ENCODE results near the gene ME1.

Gene ME1

GRCh38 chr6:83202031-83202430 lies 228.8 kb downstream of the ME1 start:
- no peak overlapping the region for H2AFZ ChIP-seq (ENCODE audit: low read length)
- H3K18ac ChIP-seq (ENCODE audit: low read length) = no peak overlapping the region
- H4K8ac ChIP-seq (ENCODE audit: low read depth, low read length) = no peak overlapping the region
- no peak overlapping the region for H3K9ac ChIP-seq (ENCODE audit: low read depth, low read length, poor library complexity)
- H3K36me3 ChIP-seq (replicated peaks in 1 of 2; ENCODE audit: control insufficient read depth in 2 of 2, insufficient read depth in 2 of 2, low read length in 2 of 2) = peaks cover 2 to 7% of the 10 kb centered on the region in 2 donors
- no peak overlapping the region for H3K27ac ChIP-seq (replicated peaks; ENCODE audit: low read length)
- WGBS, 2 donors (ENCODE audit: extremely low coverage in 2 of 2, insufficient read length in 2 of 2, insufficient replicate concordance in 1 of 2) = no CpG with 5 or more reads among the region's 4 CpGs
- H2AK5ac ChIP-seq (ENCODE audit: low read depth, low read length) = no peak overlapping the region
- no peaks in the 10 kb centered on the region for H3K79me1 ChIP-seq (ENCODE audit: low read depth, low read length)
- no peak overlapping the region for H3K4me3 ChIP-seq (ENCODE audit: low read length in 2 of 2)
- H3K14ac ChIP-seq (ENCODE audit: low read length) = no peak overlapping the region
- no peak overlapping the region for H3K4me2 ChIP-seq (ENCODE audit: insufficient read depth, low read length, poor library complexity, severe bottlenecking)
- no peak overlapping the region for H2BK120ac ChIP-seq (ENCODE audit: low read depth, low read length)
- no peaks in the 10 kb centered on the region for H3K27me3 ChIP-seq (ENCODE audit: control insufficient read depth in 3 of 3, insufficient read depth in 3 of 3, low read depth in 1 of 3, low read length in 3 of 3)
- no peak overlapping the region for H2BK12ac ChIP-seq (ENCODE audit: low read length)
- H3K4ac ChIP-seq (ENCODE audit: low read length) = no peak overlapping the region
- no peak for DNase-seq (ENCODE audit: low spot score)
- no peak overlapping the region for H4K91ac ChIP-seq (ENCODE audit: low read depth, low read length, poor library complexity)
- H3K9me3 ChIP-seq (replicated peaks in 1 of 2; ENCODE audit: control insufficient read depth in 2 of 2, insufficient read depth in 1 of 2, low read depth in 1 of 2, low read length in 2 of 2) = no peaks in the 10 kb centered on the region
- H2BK5ac ChIP-seq (ENCODE audit: low read length) = no peak overlapping the region
- no peak overlapping the region for H2BK15ac ChIP-seq (ENCODE audit: low read length)
- no peaks in the 10 kb centered on the region for H3K4me1 ChIP-seq (ENCODE audit: control insufficient read depth in 2 of 2, insufficient read depth in 1 of 2, low read depth in 1 of 2, low read length in 2 of 2)
- H3K23ac ChIP-seq (ENCODE audit: low read depth, low read length, poor library complexity) = no peak overlapping the region

- Histone ChIP-seq H4K91ac (ENCODE audit: low read depth, low read length, poor library complexity) (no peak overlapping the region), H3K27me3 (ENCODE audit: control insufficient read depth in 3 of 3, insufficient read depth in 3 of 3, low read depth in 1 of 3, low read length in 3 of 3) (no peaks in the 10 kb centered on the region), H2AFZ (ENCODE audit: low read length) (no peak overlapping the region), H2BK120ac (ENCODE audit: low read depth, low read length) (no peak overlapping the region), H3K36me3 (replicated peaks in 1 of 2; ENCODE audit: control insufficient read depth in 2 of 2, insufficient read depth in 2 of 2, low read length in 2 of 2) (peaks cover 6 to 29% of the 10 kb centered on the region in 2 donors), H3K4me1 (ENCODE audit: control insufficient read depth in 2 of 2, insufficient read depth in 1 of 2, low read depth in 1 of 2, low read length in 2 of 2) (no peaks in the 10 kb centered on the region), H2BK5ac (ENCODE audit: low read length) (no peak overlapping the region), H3K27ac (replicated peaks; ENCODE audit: low read length) (no peak overlapping the region), H3K4me2 (ENCODE audit: insufficient read depth, low read length, poor library complexity, severe bottlenecking) (no peak overlapping the region), H3K79me1 (ENCODE audit: low read depth, low read length) (no peaks in the 10 kb centered on the region), H3K23ac (ENCODE audit: low read depth, low read length, poor library complexity) (no peak overlapping the region), H3K18ac (ENCODE audit: low read length) (no peak overlapping the region), H3K9me3 (replicated peaks in 1 of 2; ENCODE audit: control insufficient read depth in 2 of 2, insufficient read depth in 1 of 2, low read depth in 1 of 2, low read length in 2 of 2) (no peaks in the 10 kb centered on the region), H3K4me3 (ENCODE audit: low read length in 2 of 2) (no peak overlapping the region), H2BK12ac (ENCODE audit: low read length) (no peak overlapping the region), H2AK5ac (ENCODE audit: low read depth, low read length) (no peak overlapping the region), H2BK15ac (ENCODE audit: low read length) (no peak overlapping the region), H4K8ac (ENCODE audit: low read depth, low read length) (no peak overlapping the region), H3K4ac (ENCODE audit: low read length) (no peak overlapping the region), H3K14ac (ENCODE audit: low read length) (no peak overlapping the region), H3K9ac (ENCODE audit: low read depth, low read length, poor library complexity) (no peak overlapping the region)
- WGBS, 2 donors (ENCODE audit: extremely low coverage in 2 of 2, insufficient read length in 2 of 2, insufficient replicate concordance in 1 of 2) = no CpG with 5 or more reads among the region's 2 CpGs
- no peak for DNase-seq (ENCODE audit: low spot score)
These were observed 231.0 kb downstream of the ME1 start for GRCh38 chr6:83199863-83200225.

DNA sequence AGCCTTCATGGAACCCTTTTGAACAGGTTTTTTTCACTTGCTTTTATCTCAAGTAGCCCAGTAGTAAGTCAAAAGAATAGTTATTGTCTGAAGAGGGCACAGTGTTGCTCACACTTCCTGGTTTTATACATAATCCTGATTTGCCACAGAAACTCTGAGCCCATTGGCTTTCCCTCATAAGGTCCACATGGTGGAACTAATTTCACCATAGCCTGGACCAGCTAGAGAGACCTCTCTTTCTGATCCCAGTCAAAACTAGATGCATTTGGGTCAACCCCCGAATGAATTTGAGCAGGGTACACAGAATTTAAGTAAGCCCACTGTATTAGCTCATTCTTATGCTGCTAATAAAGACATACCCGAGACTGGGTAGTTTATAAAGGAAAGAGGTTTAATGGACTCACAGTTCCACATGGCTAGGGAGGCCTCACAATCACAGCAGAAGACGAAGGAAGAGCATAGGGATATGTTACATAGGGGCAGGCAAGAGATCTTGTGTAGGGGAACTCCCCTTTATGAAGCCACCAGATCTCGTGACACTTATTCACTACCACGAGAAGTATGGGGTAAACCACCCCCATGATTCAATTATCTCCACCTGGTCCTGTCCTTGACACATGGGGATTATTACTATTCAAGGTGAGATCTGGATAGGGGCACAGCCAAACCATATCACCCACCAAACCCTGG lies 231.5 kb downstream of the ME1 start:
- WGBS, 2 donors (ENCODE audit: extremely low coverage in 2 of 2, insufficient read length in 2 of 2, insufficient replicate concordance in 1 of 2) = no CpG with 5 or more reads among the region's 5 CpGs
- peaks cover 6 to 32% of the 10 kb centered on the region in 2 donors for H3K36me3 ChIP-seq (replicated peaks in 1 of 2; ENCODE audit: control insufficient read depth in 2 of 2, insufficient read depth in 2 of 2, low read length in 2 of 2)
- H2BK15ac ChIP-seq (ENCODE audit: low read length) = no peak overlapping the region

GRCh38 chr6:83198486-83199172 lies 232.2 kb downstream of the ME1 start:
- DNase-seq (ENCODE audit: low spot score) = no peak

More for the DNA sequence above, 231.5 kb downstream of the ME1 start:
- Histone ChIP-seq H3K4me2 (ENCODE audit: insufficient read depth, low read length, poor library complexity, severe bottlenecking) (no peak overlapping the region), H3K27me3 (ENCODE audit: control insufficient read depth in 3 of 3, insufficient read depth in 3 of 3, low read depth in 1 of 3, low read length in 3 of 3) (no peaks in the 10 kb centered on the region), H2BK120ac (ENCODE audit: low read depth, low read length) (no peak overlapping the region), H3K14ac (ENCODE audit: low read length) (no peak overlapping the region), H3K4me1 (ENCODE audit: control insufficient read depth in 2 of 2, insufficient read depth in 1 of 2, low read depth in 1 of 2, low read length in 2 of 2) (peaks cover 0 to 2% of the 10 kb centered on the region in 2 donors), H3K9me3 (replicated peaks in 1 of 2; ENCODE audit: control insufficient read depth in 2 of 2, insufficient read depth in 1 of 2, low read depth in 1 of 2, low read length in 2 of 2) (no peaks in the 10 kb centered on the region), H3K4ac (ENCODE audit: low read length) (no peak overlapping the region), H3K4me3 (ENCODE audit: low read length in 2 of 2) (no peak overlapping the region), H4K8ac (ENCODE audit: low read depth, low read length) (no peak overlapping the region), H3K18ac (ENCODE audit: low read length) (no peak overlapping the region), H4K91ac (ENCODE audit: low read depth, low read length, poor library complexity) (no peak overlapping the region), H2BK5ac (ENCODE audit: low read length) (no peak overlapping the region), H3K23ac (ENCODE audit: low read depth, low read length, poor library complexity) (no peak overlapping the region), H3K9ac (ENCODE audit: low read depth, low read length, poor library complexity) (no peak overlapping the region), H2AFZ (ENCODE audit: low read length) (no peak overlapping the region), H3K27ac (replicated peaks; ENCODE audit: low read length) (no peak overlapping the region), H3K79me1 (ENCODE audit: low read depth, low read length) (no peaks in the 10 kb centered on the region), H2BK12ac (ENCODE audit: low read length) (no peak overlapping the region), H2AK5ac (ENCODE audit: low read depth, low read length) (no peak overlapping the region)
- DNase-seq (ENCODE audit: low spot score) = no peak

More at GRCh38 chr6:83198486-83199172, 232.2 kb downstream of the ME1 start:
- H3K23ac ChIP-seq (ENCODE audit: low read depth, low read length, poor library complexity) = no peak overlapping the region
- H3K9ac ChIP-seq (ENCODE audit: low read depth, low read length, poor library complexity) = no peak overlapping the region
- no peak overlapping the region for H3K14ac ChIP-seq (ENCODE audit: low read length)
- no CpG with 5 or more reads among the region's 4 CpGs for WGBS, 2 donors (ENCODE audit: extremely low coverage in 2 of 2, insufficient read length in 2 of 2, insufficient replicate concordance in 1 of 2)
- no peak overlapping the region for H2AK5ac ChIP-seq (ENCODE audit: low read depth, low read length)
- peaks cover 6 to 32% of the 10 kb centered on the region in 2 donors for H3K36me3 ChIP-seq (replicated peaks in 1 of 2; ENCODE audit: control insufficient read depth in 2 of 2, insufficient read depth in 2 of 2, low read length in 2 of 2)
- no peak overlapping the region for H2BK5ac ChIP-seq (ENCODE audit: low read length)
- H2AFZ ChIP-seq (ENCODE audit: low read length) = no peak overlapping the region
- H3K9me3 ChIP-seq (replicated peaks in 1 of 2; ENCODE audit: control insufficient read depth in 2 of 2, insufficient read depth in 1 of 2, low read depth in 1 of 2, low read length in 2 of 2) = no peaks in the 10 kb centered on the region
- H2BK15ac ChIP-seq (ENCODE audit: low read length) = no peak overlapping the region
- H3K4me1 ChIP-seq (ENCODE audit: control insufficient read depth in 2 of 2, insufficient read depth in 1 of 2, low read depth in 1 of 2, low read length in 2 of 2) = peaks cover 2 to 5% of the 10 kb centered on the region in 2 donors
- H3K79me1 ChIP-seq (ENCODE audit: low read depth, low read length) = no peaks in the 10 kb centered on the region
- H3K27ac ChIP-seq (replicated peaks; ENCODE audit: low read length) = no peak overlapping the region
- H4K8ac ChIP-seq (ENCODE audit: low read depth, low read length) = no peak overlapping the region
- no peak overlapping the region for H3K4me2 ChIP-seq (ENCODE audit: insufficient read depth, low read length, poor library complexity, severe bottlenecking)
- no peak overlapping the region for H4K91ac ChIP-seq (ENCODE audit: low read depth, low read length, poor library complexity)
- no peak overlapping the region for H3K18ac ChIP-seq (ENCODE audit: low read length)
- H2BK12ac ChIP-seq (ENCODE audit: low read length) = no peak overlapping the region
- no peak overlapping the region for H2BK120ac ChIP-seq (ENCODE audit: low read depth, low read length)
- no peaks in the 10 kb centered on the region for H3K27me3 ChIP-seq (ENCODE audit: control insufficient read depth in 3 of 3, insufficient read depth in 3 of 3, low read depth in 1 of 3, low read length in 3 of 3)
- H3K4me3 ChIP-seq (ENCODE audit: low read length in 2 of 2) = no peak overlapping the region
- H3K4ac ChIP-seq (ENCODE audit: low read length) = no peak overlapping the region

Data from neuronal stem cell (in vitro differentiated cells).